ENCODE measurements around the gene CBX4. TPM values are rescaled to one million over a fixed set of nuclear protein-coding genes. Genes with fewer than 3 reads are reported as not detected.

CBX4 gene
- total RNA-seq, 1 experiment from 2014 or later: 6.2 TPM

DNA sequence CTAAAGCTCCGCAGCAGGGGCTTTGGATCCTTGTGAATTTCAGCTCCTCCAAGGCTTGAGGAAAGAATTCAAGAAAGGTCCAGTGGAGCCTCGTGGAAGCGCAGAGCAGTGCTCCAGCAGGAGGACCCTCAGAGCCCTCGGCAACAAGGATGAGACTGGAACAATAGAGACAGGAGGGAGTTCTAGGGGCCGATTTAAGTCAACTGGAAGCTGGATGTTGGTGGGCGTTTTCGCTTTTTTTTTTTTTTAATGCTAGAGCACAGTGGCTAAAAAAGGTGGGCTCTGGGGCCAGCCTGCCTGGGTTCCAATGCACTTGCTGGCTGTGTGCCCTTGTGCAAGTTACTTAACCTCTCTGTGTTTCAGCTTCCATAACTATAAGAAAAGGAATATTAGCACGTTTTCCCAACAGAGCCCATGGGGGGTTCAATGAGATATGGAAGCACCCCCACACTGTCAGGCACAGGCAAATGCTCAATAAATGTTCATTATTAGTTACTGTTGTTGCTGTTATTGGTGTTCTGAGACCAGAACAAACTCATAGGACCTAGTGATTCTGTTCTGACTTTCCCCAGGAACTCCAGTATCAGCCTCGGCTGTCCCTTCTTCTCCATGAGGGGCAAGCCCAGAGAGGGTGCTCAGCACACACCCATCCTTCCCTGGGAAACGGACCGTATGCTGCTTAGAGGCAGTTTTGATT is 37.1 kb downstream of the CBX4 start:
- no peaks in the 10 kb centered on the region for H3K79me2 ChIP-seq (ENCODE audit: insufficient read depth, low read length)
- no peak overlapping the region for H3K9ac ChIP-seq (ENCODE audit: extremely low read depth, insufficient read length, low read length)

More for the DNA sequence above, 37.1 kb downstream of the CBX4 start:
- TF ChIP-seq, protein P1, sequence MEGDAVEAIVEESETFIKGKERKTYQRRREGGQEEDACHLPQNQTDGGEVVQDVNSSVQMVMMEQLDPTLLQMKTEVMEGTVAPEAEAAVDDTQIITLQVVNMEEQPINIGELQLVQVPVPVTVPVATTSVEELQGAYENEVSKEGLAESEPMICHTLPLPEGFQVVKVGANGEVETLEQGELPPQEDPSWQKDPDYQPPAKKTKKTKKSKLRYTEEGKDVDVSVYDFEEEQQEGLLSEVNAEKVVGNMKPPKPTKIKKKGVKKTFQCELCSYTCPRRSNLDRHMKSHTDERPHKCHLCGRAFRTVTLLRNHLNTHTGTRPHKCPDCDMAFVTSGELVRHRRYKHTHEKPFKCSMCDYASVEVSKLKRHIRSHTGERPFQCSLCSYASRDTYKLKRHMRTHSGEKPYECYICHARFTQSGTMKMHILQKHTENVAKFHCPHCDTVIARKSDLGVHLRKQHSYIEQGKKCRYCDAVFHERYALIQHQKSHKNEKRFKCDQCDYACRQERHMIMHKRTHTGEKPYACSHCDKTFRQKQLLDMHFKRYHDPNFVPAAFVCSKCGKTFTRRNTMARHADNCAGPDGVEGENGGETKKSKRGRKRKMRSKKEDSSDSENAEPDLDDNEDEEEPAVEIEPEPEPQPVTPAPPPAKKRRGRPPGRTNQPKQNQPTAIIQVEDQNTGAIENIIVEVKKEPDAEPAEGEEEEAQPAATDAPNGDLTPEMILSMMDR (conservative IDR thresholded peaks at IDR 0.05): no peak
- H3K4me1 Mint-ChIP-seq: peaks cover 42 to 57% of the 10 kb centered on the region in 2 experiments
- no peak overlapping the region for H3K4ac ChIP-seq (ENCODE audit: low read depth, low read length)
- H2BK15ac ChIP-seq (ENCODE audit: low read depth, low read length): no peak overlapping the region
- H3K9me3 ChIP-seq (ENCODE audit: control insufficient read depth, low read depth, low read length): no peaks in the 10 kb centered on the region
- H2AK5ac ChIP-seq (ENCODE audit: insufficient read length, low read length): no peak overlapping the region
- H3K9me3 Mint-ChIP-seq: peaks cover 6 to 16% of the 10 kb centered on the region in 2 experiments
- no peak overlapping the region for H3K27ac ChIP-seq (ENCODE audit: insufficient read length, low read depth, low read length)
- H3K4me2 ChIP-seq (ENCODE audit: insufficient read depth, insufficient read length, low read length): no peak overlapping the region
- no peak overlapping the region for H2BK12ac ChIP-seq (ENCODE audit: insufficient read length, low read depth, low read length)
- H2BK5ac ChIP-seq (ENCODE audit: insufficient read length, low read length): no peak overlapping the region
- H3K4me3 Mint-ChIP-seq: no peak overlapping the region; a peak in 2 of 5 replicates
- no peak overlapping the region for H3K23ac ChIP-seq (ENCODE audit: insufficient read length, low read depth, low read length)
- H2AFZ ChIP-seq (ENCODE audit: low read length): no peak overlapping the region
- H4K5ac ChIP-seq (ENCODE audit: insufficient read length, low read depth, low read length): no peak overlapping the region
- H3K18ac ChIP-seq (ENCODE audit: insufficient read length, low read depth, low read length): no peak overlapping the region
- peaks cover 96% of the 10 kb centered on the region for H3K27me3 Mint-ChIP-seq (ENCODE audit: low read depth)
- H3K36me3 Mint-ChIP-seq (ENCODE audit: insufficient read depth in 1 of 3, low read depth in 3 of 3): peaks cover 0 to 1% (median 0%) of the 10 kb centered on the region in 3 experiments; a peak in 1 of 7 replicates
- no CpG with 5 or more reads among the region's 11 CpGs for WGBS (ENCODE audit: extremely low coverage, insufficient read length, low lambda C conversion rate)
- H3K4me1 ChIP-seq (ENCODE audit: insufficient read depth, low read length): no peaks in the 10 kb centered on the region; the same call in 1 of the 2 replicates
- peaks cover 86% of the 10 kb centered on the region for H3K27me3 ChIP-seq (ENCODE audit: insufficient read depth, low read length)
- H4K8ac ChIP-seq (replicated peaks; ENCODE audit: insufficient read length, low read depth, low read length): no peak overlapping the region
- H4K91ac ChIP-seq (ENCODE audit: insufficient read length, low read depth, low read length): no peak overlapping the region
- H3K27ac Mint-ChIP-seq: no peak overlapping the region
- H4K20me1 ChIP-seq (ENCODE audit: control insufficient read depth, insufficient read depth, insufficient read length): no peaks in the 10 kb centered on the region
- H3K23me2 ChIP-seq (ENCODE audit: insufficient read length, low read depth, low read length, poor library complexity, severe bottlenecking): peaks cover 5% of the 10 kb centered on the region
- no peak overlapping the region for H2BK20ac ChIP-seq (ENCODE audit: low read depth, low read length, poor library complexity, severe bottlenecking)
- H2BK120ac ChIP-seq (ENCODE audit: low read depth, low read length, poor library complexity, severe bottlenecking): no peak overlapping the region
- H3T11ph ChIP-seq (ENCODE audit: low read length): no peak overlapping the region
- no peak overlapping the region for H3K56ac ChIP-seq (ENCODE audit: insufficient read length, low read depth, low read length)
- no peaks in the 10 kb centered on the region for H3K79me1 ChIP-seq (ENCODE audit: insufficient read depth, low read depth, low read length, poor library complexity, severe bottlenecking)
- H3K14ac ChIP-seq (ENCODE audit: insufficient read depth, low read length): no peak overlapping the region
- DNase-seq: no peak

Measured in H9 (cell line).